GM12801 (cell line): ENCODE data around the gene PHACTR3.

ENCODE experiments used
- TF ChIP-seq, protein P1 (sequence below): IDR thresholded peaks from one replicate; pipeline ENCODE4 v1.5.1; 2011; ENCODE audit warnings: control low read depth; ENCODE audit not compliant: insufficient read length; ENCODE audit errors: extremely low read depth

PHACTR3 gene

DNA sequence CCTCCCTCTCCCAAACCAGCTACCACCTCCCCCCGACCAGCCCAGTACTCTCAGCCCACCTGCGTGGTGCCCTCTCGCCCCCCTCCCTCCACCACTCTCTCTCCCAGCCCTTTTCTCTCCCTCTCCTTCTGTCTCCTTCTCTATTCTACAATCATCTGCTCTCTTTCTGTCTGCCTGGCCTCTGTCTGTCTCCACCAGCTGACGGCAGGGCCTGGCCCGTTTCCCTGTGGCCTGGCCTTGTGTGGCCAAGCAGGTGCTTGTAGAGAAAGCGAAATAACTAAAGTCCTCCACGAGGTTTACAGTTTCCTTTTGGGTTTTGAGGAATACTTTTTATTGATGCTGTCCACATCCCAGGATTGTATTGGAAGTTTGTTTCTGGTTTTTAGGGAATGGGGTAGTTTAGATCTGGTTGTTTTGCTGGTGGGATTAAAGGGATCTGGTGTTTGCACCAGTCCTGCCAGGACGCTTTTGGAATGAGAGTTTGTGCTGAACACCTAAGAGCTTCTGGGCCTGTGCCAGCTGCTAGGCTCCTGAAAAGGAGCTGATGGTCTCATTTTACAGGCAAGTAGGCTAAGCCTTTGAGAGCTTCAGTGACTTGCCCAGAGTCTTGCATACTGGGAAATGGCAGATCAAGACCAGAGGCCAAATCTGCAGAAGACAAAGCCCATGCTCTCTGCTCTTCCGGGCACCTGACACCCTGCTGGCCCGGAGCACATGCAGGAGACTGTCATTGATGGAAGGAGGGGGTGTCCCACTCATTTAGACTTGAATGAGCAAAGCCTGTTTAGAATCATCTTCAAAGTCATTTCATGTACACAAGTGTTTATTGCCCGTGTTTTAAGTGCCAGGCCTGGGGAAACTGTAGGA is 167.4 kb downstream of the PHACTR3 start:
- TF ChIP-seq, protein P1, sequence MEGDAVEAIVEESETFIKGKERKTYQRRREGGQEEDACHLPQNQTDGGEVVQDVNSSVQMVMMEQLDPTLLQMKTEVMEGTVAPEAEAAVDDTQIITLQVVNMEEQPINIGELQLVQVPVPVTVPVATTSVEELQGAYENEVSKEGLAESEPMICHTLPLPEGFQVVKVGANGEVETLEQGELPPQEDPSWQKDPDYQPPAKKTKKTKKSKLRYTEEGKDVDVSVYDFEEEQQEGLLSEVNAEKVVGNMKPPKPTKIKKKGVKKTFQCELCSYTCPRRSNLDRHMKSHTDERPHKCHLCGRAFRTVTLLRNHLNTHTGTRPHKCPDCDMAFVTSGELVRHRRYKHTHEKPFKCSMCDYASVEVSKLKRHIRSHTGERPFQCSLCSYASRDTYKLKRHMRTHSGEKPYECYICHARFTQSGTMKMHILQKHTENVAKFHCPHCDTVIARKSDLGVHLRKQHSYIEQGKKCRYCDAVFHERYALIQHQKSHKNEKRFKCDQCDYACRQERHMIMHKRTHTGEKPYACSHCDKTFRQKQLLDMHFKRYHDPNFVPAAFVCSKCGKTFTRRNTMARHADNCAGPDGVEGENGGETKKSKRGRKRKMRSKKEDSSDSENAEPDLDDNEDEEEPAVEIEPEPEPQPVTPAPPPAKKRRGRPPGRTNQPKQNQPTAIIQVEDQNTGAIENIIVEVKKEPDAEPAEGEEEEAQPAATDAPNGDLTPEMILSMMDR, result no peak

DNA sequence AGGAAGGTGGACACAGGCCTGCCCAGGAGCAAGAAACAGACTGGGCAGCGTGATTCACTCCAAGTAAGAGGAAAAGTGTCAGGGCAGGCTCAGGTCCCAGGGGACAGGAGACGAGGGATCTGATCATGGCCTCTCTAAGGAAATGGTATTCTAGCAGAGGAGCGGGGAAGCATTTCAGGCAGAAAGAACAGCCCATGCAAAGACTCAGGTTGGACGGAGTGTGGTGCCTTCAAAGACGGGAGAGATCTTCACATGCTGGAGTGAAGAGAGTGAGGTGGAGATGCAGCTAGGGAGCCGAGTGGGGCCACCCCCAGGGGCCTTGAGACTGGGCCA is 168.0 kb downstream of the PHACTR3 start:
- TF ChIP-seq, protein P1, result no peak

DNA sequence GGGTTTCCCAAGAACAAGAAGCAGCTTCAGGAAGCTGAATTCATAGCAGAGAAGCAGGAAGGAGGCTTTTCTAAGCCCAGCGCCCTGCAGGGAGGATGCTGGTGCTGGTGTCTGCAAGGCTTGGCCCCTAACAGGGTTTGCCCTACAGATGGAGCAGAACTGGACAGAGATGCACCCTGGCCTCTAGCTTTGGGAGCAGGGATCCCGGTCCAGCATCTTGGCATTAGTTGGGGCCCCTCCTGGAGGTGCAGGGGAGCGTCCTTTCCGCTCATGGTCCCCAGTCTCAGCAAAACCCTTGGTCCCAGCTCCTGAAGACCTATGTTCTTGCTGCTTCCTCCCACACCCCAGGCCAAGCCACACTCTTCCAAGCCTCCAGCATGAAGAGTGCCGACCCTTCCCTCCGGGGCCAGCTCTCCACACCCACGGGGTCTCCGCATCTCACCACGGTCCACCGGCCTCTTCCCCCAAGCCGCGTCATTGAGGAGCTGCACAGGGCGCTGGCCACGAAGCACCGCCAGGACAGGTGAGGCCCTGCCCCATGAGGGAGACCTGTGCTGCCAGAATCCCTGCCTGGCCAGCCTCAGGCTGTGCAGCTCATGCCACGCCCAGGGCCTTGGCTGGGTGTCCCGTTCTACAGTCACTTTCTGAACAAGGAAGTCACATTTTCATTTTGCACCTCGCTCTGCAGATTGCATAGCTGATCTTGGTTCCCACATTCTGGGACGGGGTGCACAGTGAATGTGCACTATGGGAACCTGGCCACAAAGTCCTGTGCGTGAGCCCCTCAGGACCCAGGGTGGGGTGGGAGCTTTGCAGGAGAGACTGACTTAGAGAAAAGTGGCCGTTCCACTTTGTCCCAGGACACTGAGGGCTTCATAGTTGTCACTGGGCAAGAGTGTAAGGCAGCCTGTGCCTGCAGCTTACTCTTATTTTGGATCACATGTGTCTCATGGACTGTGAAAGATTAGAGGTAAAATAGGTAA is 168.9 kb downstream of the PHACTR3 start:
- TF ChIP-seq, protein P1, result no peak

DNA sequence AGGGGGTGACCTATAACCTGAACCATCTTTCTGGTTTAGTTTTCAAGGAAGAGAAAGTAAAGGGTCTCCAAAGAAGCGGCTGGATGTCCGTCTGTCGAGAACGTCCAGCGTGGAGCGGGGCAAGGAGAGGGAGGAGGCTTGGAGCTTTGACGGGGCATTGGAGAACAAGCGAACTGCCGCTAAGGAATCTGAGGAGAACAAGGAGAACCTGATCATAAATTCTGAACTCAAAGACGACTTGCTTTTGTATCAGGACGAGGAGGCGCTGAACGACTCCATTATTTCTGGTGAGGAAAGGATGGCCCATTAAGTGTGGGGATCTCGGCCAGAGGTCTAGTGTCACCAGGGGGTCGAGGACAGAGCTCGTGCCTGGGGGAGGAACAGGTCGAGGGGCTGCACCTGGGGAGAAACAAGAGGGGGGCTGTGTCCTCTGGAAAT is 169.9 kb downstream of the PHACTR3 start:
- TF ChIP-seq, protein P1, result no peak

DNA sequence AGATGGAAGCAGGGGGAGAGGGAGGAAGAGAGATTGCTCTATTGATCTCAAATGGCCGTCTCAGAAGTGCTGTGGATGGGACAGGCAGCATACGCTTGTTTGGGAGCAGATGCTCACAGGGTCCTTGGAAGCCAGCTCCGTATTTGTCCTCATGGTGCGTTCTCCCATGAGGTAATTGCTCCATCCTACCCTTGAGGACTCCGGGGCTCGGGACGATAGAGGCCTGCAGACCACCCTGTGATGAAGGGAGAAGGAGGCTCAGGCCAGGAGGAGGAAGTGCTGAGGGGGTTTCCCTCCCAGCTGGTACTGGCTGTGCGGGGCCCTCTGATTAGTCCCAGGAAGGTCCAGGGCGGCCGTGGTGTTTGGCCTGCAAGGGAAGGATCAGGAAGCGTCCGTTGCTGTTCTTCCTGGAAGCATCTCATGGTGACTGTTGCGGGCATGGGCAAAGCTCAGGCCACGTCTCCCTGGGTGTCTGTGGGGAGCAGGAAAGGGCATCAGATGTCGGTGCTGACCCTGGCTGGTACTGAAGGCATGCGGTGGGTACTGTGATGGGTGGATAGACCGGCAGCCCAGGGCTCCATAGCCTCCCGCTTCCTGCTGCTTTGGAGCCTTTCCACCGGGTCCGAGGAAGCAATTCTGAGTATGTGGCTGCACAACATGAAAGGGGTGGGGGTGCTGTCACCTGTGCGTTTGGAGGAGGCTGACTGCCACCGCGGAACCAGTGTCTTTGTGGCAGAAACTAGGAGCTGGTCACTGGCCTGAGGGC is 170.8 kb downstream of the PHACTR3 start:
- TF ChIP-seq, protein P1, result no peak

DNA sequence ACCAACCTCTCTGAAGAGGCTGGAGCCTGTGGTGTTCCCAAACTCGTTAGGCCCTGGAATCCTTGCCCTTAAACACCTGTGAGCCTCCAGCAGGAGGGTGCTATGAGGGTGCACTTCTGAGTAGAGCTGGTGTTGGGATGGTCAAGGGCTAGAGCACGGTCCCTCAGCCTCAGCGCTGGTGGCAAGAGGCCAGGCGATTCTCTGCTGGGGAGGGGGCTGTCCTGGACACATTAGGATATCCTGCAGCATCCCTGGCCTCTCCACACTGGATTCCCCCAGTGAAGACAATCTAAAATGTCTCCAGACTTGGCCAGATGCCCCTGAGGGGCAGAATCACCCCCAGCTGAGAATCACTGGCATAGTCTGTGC is 171.3 kb downstream of the PHACTR3 start:
- TF ChIP-seq, protein P1, result no peak
